Measurements from ENCODE around the gene PAK6. TPM values are rescaled to one million over a fixed set of nuclear protein-coding genes. Genes with fewer than 3 reads are reported as not detected.

The PAK6 gene
- total RNA-seq, 3 donors from 2014 or later = 0.28 to 0.84 (median 0.76) TPM

DNA sequence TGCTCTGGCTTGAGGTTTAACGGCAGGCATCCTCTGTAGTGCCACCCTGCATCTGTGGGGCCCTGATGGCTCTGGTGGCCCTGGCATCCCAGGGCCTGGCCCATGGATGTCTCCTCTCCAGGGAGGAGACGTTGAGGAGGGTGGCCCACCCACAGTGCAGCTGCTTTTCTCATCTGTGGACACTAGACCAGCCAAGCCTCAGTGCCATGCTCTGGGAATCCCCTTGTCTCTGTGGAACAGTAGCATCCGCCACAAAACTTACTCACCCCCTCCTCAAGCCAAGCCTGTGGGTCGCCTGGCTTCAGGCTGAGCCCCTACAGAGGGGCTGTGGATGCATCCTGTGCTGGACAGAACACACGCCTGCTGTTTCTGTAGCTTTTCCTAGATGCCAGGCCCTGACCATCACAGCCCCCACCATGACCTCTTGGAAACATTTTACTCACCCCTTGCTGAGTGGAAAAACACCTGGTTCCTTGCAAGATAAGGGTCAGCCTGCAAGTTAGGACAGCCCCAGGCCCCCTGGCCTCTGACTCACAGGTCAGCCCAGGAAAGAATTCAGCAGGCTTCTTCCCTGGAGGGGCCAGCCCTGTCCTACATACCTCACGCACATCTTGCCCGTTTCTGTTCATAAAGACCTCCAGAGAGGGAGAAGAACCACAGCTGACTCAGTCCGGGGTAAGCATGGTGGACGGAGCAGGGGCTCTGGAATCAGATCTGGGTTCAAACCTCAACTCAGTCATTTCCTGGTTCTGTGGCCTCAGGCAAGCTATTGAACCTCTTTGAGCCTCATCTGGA, 19.0 kb downstream of the PAK6 start:
- no peak overlapping the region for H3K4me3 Mint-ChIP-seq
- peaks cover 28% of the 10 kb centered on the region for H3K27me3 Mint-ChIP-seq (ENCODE audit: low read depth)
- DNase-seq (no peak), ATAC-seq (no peak)
- H3K4me1 Mint-ChIP-seq (ENCODE audit: low read depth) = peaks cover 9% of the 10 kb centered on the region
- H3K36me3 Mint-ChIP-seq (ENCODE audit: insufficient read depth) = no peaks in the 10 kb centered on the region
- H3K9me3 Mint-ChIP-seq = no peaks in the 10 kb centered on the region

- H3K9me3 Mint-ChIP-seq = no peaks in the 10 kb centered on the region
- ATAC-seq (no peak), DNase-seq (no peak)
- peaks cover 22% of the 10 kb centered on the region for H3K27me3 Mint-ChIP-seq (ENCODE audit: low read depth)
- no peaks in the 10 kb centered on the region for H3K36me3 Mint-ChIP-seq (ENCODE audit: insufficient read depth)
- peaks cover 4% of the 10 kb centered on the region for H3K4me1 Mint-ChIP-seq (ENCODE audit: low read depth)
- no peak overlapping the region for H3K4me3 Mint-ChIP-seq
Observed at GRCh38 chr15:40258544-40258943, 19.7 kb downstream of the PAK6 start.

- Mint-ChIP-seq H3K27me3 (ENCODE audit: low read depth) (peaks cover 18% of the 10 kb centered on the region), H3K4me1 (ENCODE audit: low read depth) (peaks cover 2% of the 10 kb centered on the region), H3K36me3 (ENCODE audit: insufficient read depth) (no peaks in the 10 kb centered on the region), H3K4me3 (no peak overlapping the region), H3K9me3 (no peaks in the 10 kb centered on the region)
- ATAC-seq (no peak), DNase-seq (no peak)
Observed at GRCh38 chr15:40259021-40259420, 20.2 kb downstream of the PAK6 start.

- no peaks in the 10 kb centered on the region for H3K36me3 Mint-ChIP-seq (ENCODE audit: insufficient read depth)
- ATAC-seq (no peak), DNase-seq (no peak)
- no peak overlapping the region for H3K4me3 Mint-ChIP-seq
- H3K4me1 Mint-ChIP-seq (ENCODE audit: low read depth) = no peaks in the 10 kb centered on the region
- peaks cover 2% of the 10 kb centered on the region for H3K27me3 Mint-ChIP-seq (ENCODE audit: low read depth)
- H3K9me3 Mint-ChIP-seq = no peaks in the 10 kb centered on the region
Observed at GRCh38 chr15:40263024-40263754, 24.3 kb downstream of the PAK6 start.

DNA sequence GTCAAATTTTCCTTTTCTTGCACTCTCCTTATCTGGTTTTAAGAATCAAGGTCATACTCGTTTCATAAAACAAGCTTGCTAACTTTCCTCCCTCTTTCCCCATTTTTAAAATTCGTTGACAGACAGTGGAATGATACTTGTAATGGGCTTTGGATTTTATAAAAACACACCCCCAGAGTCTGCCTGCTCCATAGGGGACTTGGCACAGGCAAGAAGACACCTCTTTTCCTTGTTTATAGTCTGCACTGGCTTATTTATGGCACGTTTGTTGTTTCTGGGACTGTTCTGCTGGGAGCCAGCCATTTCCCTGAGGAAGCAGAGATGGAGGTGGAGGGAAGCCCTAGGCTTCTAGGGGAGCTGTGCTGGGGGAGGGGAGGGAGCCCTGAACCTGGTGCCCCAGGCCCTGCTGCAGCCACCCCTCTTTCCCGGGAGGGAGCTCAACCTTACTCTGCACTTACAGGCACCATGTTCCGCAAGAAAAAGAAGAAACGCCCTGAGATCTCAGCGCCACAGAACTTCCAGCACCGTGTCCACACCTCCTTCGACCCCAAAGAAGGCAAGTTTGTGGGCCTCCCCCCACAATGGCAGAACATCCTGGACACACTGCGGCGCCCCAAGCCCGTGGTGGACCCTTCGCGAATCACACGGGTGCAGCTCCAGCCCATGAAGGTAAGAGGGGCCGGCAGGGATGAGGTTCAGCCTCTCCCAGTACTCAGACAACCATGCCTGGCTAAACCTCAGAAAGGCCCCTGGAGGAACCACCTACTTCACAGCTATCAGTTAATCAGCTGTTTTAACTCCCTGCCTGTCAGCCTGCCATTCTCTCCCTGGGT, 25.7 kb downstream of the PAK6 start:
- Mint-ChIP-seq H3K27me3 (ENCODE audit: low read depth) (no peaks in the 10 kb centered on the region), H3K9me3 (no peaks in the 10 kb centered on the region), H3K4me1 (ENCODE audit: low read depth) (no peaks in the 10 kb centered on the region), H3K4me3 (no peak overlapping the region), H3K36me3 (ENCODE audit: insufficient read depth) (no peaks in the 10 kb centered on the region)
- no peak for DNase-seq
- ATAC-seq = no peak

- Mint-ChIP-seq H3K27me3 (ENCODE audit: low read depth) (no peaks in the 10 kb centered on the region), H3K9me3 (no peaks in the 10 kb centered on the region), H3K4me1 (ENCODE audit: low read depth) (no peaks in the 10 kb centered on the region), H3K4me3 (no peak overlapping the region), H3K36me3 (ENCODE audit: insufficient read depth) (no peaks in the 10 kb centered on the region)
- ATAC-seq (no peak), DNase-seq (no peak)
Observed at GRCh38 chr15:40265355-40265754, 26.5 kb downstream of the PAK6 start.

GRCh38 chr15:40265875-40266274, 27.0 kb downstream of the PAK6 start:
- ATAC-seq = no peak
- H3K9me3 Mint-ChIP-seq = no peaks in the 10 kb centered on the region
- no peaks in the 10 kb centered on the region for H3K4me1 Mint-ChIP-seq (ENCODE audit: low read depth)

GRCh38 chr15:40266828-40267304, 28.0 kb downstream of the PAK6 start:
- H3K27me3 Mint-ChIP-seq (ENCODE audit: low read depth) = no peaks in the 10 kb centered on the region
- H3K9me3 Mint-ChIP-seq = no peaks in the 10 kb centered on the region
- no peaks in the 10 kb centered on the region for H3K36me3 Mint-ChIP-seq (ENCODE audit: insufficient read depth)
- DNase-seq (no peak), ATAC-seq (peak in 1 of 2 donors; percentile 58)
- H3K4me3 Mint-ChIP-seq = no peak overlapping the region
- H3K4me1 Mint-ChIP-seq (ENCODE audit: low read depth) = no peaks in the 10 kb centered on the region

More at GRCh38 chr15:40265875-40266274, 27.0 kb downstream of the PAK6 start:
- H3K36me3 Mint-ChIP-seq (ENCODE audit: insufficient read depth) = no peaks in the 10 kb centered on the region
- no peaks in the 10 kb centered on the region for H3K27me3 Mint-ChIP-seq (ENCODE audit: low read depth)
- no peak for DNase-seq
- H3K4me3 Mint-ChIP-seq = no peak overlapping the region

DNA sequence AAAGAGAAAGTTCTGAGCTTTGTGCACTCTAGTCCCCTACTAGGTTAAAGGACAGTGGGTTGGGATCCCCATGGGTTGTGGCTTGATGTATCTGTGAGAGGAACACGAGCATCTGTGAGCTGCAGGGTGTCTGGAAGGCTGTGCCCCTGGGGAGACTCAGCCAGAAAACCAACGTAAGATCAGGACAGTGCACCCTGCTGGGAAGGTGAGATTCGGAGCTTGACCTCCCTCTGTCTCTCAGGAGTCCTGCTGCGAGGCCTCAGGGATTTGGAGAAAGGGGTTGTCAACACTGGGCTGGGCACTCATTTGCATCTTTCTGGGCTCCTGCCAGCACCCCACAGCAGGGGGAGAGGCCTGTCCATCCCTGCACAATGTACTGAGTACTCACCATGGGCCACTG, 28.8 kb downstream of the PAK6 start:
- H3K4me1 Mint-ChIP-seq (ENCODE audit: low read depth) = no peaks in the 10 kb centered on the region
- H3K27me3 Mint-ChIP-seq (ENCODE audit: low read depth) = no peaks in the 10 kb centered on the region
- ATAC-seq (no peak), DNase-seq (no peak)
- no peaks in the 10 kb centered on the region for H3K36me3 Mint-ChIP-seq (ENCODE audit: insufficient read depth)
- no peak overlapping the region for H3K4me3 Mint-ChIP-seq
- no peaks in the 10 kb centered on the region for H3K9me3 Mint-ChIP-seq

GRCh38 chr15:40269604-40270003, 30.7 kb downstream of the PAK6 start:
- ATAC-seq (no peak), DNase-seq (no peak)
- Mint-ChIP-seq H3K4me1 (ENCODE audit: low read depth) (no peaks in the 10 kb centered on the region), H3K4me3 (no peak overlapping the region), H3K9me3 (no peaks in the 10 kb centered on the region), H3K27me3 (ENCODE audit: low read depth) (no peaks in the 10 kb centered on the region), H3K36me3 (ENCODE audit: insufficient read depth) (no peaks in the 10 kb centered on the region)

DNA sequence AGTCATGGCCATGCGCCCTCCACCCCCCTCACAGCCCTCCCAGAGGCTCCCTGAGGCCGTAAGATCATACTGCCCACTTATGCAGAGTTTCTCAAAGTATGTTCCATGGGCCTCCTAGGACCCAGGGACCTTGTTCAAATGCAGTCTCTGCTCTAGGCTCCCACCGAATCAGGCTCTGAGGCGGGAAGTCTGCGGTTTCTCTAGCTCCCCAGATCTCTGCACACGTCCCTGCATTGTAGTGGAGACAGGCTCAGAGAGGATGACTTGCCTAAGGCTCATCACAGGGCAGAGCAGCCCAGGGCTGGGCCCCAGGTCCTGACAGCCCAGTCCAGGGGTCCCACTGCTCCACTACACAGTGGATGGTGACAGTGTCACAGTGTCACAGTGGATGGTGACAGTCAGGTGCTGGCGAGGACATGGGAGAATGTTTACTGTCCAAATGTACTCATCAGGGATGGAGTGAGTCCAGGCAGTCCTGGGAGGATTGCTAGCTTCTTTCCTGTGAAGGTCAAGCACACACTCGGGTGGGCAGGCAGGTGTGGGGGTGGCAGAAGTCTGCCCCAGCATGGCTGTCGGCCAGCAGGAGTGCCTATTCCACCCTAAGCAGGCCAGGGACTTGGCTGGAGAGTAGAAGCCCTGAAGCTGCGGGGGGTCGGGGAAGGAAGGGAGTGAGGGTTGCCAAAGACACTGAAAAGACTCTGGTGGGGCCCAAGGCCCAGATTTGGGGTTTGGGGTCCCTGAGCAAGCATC, 31.6 kb downstream of the PAK6 start:
- no peaks in the 10 kb centered on the region for H3K27me3 Mint-ChIP-seq (ENCODE audit: low read depth)
- no peaks in the 10 kb centered on the region for H3K9me3 Mint-ChIP-seq
- H3K4me3 Mint-ChIP-seq = no peak overlapping the region
- ATAC-seq (no peak), DNase-seq (no peak)
- no peaks in the 10 kb centered on the region for H3K36me3 Mint-ChIP-seq (ENCODE audit: insufficient read depth)
- no peaks in the 10 kb centered on the region for H3K4me1 Mint-ChIP-seq (ENCODE audit: low read depth)

- Mint-ChIP-seq H3K4me1 (ENCODE audit: low read depth) (no peaks in the 10 kb centered on the region), H3K36me3 (ENCODE audit: insufficient read depth) (no peaks in the 10 kb centered on the region), H3K4me3 (no peak overlapping the region), H3K9me3 (no peaks in the 10 kb centered on the region), H3K27me3 (ENCODE audit: low read depth) (peaks cover 2% of the 10 kb centered on the region)
- DNase-seq (no peak), ATAC-seq (no peak)
Observed at GRCh38 chr15:40271685-40272484, 33.0 kb downstream of the PAK6 start.

DNA sequence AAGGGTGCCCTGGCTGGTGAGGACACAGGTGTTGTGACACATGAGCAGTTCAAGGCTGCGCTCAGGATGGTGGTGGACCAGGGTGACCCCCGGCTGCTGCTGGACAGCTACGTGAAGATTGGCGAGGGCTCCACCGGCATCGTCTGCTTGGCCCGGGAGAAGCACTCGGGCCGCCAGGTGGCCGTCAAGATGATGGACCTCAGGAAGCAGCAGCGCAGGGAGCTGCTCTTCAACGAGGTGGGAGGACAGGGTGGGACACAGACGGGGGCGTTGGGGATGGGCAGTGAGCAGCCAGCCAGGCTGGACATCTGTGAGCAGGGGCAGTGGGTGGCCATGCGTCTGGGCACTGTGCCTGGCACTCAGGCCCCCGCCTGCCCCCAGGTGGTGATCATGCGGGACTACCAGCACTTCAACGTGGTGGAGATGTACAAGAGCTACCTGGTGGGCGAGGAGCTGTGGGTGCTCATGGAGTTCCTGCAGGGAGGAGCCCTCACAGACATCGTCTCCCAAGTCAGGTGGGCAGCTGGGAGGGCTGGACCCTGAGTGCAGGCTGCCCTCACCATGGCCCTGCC, 33.7 kb downstream of the PAK6 start:
- Mint-ChIP-seq H3K9me3 (no peaks in the 10 kb centered on the region), H3K4me3 (no peak overlapping the region), H3K36me3 (ENCODE audit: insufficient read depth) (no peaks in the 10 kb centered on the region), H3K4me1 (ENCODE audit: low read depth) (no peaks in the 10 kb centered on the region), H3K27me3 (ENCODE audit: low read depth) (peaks cover 4% of the 10 kb centered on the region)
- no peak for DNase-seq
- no peak for ATAC-seq

Data from activated T-cell treated with anti-CD3 and anti-CD28 coated beads, Interleukin-2, amount 50 U/mL, for 4 hours (primary cell).